Hematopoietic multipotent progenitor cell treated with erythropoietin and hydrocortisone succinate and interleukin-3 and kit ligand, for 8 days (in vitro differentiated cells): ENCODE measurements around the gene KRT5.

Experiments used
- DNase-seq: peaks from one replicate; pipeline ENCODE4 v3.0.0-alpha.2; 2015

The KRT5 gene

GRCh38 chr12:52519826-52520662 lies at the start of gene KRT5:
Gene KRT5 (minus strand): TSS chr12:52520394. CDS start chr12:52520296, 98 bp downstream.
- DNase-seq, result no peak

DNA sequence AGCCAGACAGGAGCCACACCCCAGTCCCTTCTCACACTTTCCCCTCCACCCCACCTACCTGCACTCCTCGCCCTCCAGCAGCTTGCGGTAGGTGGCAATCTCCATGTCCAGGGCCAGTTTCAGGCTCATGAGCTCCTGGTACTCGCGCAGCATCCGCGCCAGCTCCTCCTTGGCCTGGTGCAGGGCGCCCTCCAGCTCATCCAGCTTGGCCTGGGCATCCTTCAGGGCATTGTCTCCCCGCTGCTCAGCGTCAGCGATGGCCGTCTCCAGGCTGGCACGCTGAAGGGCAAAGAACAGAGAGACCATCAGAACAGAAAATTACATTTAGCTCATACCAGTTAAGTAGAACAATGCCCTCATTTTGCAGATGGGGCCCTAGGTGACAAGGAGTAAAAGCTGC lies 47.9 kb upstream of the KRT5 start:
- no peak for DNase-seq

- peak; percentile 29 for DNase-seq
Measured at GRCh38 chr12:52566847-52567291, 46.7 kb upstream of the KRT5 start.

GRCh38 chr12:52564582-52564981 lies 44.4 kb upstream of the KRT5 start:
- DNase-seq, result no peak

DNA sequence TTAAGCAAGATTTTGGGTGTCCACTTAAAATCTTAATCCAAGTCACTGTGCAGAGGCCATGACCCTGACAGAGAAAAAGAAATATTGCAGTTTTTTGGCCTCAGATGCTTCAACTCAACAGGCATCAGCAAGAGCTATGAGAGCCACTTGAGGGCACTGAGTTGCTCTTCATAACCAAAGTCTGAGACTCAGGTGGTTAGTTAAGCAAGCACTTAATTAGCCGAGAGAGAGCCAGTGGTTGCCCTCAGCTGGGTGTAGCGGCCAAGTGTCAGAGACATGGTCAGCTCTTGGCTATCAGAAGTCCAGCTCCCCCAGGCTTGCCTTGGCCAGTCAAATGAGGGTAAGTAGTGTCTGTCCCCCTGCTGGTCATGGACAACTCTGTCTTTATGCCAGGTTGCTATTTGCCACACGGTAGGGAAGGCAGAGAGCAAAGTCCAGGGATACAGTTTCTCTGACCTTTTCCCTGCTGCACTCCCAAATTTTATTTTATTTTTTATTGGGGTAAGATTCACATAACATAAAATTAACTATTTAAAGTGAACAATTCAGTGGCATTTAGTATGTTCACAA lies 41.8 kb upstream of the KRT5 start:
- DNase-seq, result no peak

- no peak for DNase-seq
Measured at GRCh38 chr12:52559979-52560378, 39.8 kb upstream of the KRT5 start.

DNA sequence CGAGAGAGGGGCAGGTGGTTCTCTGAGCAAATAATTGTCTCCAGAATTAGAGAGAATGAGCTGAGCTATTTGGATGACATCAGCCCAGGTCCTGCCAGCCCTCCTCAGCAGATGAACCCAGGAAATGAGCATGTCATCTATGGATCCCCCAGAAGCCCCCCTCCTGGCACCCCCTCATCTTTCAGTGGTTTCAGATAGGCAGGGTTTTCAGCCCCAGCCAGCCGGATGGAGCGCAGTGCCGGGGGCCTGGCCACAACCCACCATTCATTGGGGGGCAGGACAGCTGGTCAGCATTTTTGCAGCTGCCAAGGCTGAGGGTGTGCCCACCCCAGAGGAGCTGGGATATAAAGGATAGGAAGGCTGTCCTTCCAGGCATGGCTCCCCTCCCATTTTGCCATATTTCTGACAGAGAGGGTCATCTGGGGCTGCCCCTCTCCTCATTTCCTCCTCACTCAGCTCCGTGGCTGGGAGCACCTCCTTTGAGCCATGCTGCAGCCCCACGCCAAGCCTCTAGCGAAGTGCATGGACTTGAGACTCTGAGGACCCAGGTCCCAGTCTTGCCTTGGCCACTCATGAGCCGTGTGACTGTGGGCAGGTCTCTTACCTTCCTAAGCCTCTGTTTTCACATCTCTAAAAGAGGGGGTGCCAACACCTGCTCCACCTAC lies 38.7 kb upstream of the KRT5 start:
- no peak for DNase-seq

- no peak for DNase-seq
Measured at GRCh38 chr12:52557476-52557875, 37.3 kb upstream of the KRT5 start.

DNA sequence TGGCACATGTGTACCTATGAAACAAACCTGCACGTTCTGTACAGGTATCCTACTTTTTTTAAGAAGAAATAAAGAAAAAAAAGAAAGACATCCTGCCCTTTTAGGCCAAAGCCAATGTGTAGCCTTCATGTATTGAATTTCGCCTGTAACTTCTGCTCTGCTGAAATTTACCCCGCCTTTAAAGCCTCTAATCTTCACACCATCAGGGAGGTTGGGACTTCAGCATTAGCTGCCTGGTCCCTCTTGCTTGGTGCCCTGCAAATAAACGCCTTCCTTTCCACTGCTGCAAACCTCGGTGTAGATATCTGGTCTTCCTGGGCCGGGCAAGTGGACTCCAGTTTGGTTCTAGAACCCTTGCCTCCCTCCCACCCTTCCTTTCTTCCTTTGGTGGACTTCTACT lies 35.4 kb upstream of the KRT5 start:
- DNase-seq, result no peak

DNA sequence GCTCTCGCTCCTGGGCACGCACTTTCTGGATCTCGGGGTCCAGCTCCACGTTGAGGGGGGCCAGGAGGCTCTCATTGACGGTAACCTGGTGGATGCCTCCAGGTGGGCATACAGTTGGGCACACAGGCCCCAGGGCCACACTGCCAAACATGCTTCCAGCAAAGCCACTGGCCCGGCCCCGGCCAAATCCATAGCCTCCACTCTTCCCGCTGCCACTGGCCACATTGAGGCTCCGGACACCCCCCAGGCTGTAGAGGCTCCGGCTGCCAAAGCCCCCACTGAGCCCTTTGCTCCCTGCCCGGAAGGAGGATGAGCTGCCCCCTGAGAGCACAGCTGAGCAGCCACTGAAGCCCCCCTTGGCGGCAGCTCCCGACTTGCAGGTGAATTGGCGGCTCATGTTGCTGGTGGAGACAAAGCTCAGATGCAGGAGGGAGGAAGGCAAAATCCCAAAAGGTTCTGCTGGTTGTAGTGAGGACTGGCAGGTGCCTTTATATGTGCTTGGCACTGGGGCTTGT lies 32.5 kb upstream of the KRT5 start, which contains the start of gene KRT71:
Gene KRT71, minus strand, starts transcription at position 465 of the 515 bp plus-strand sequence. Its CDS starts 68 bp downstream, at position 397.
- no peak for DNase-seq

DNA sequence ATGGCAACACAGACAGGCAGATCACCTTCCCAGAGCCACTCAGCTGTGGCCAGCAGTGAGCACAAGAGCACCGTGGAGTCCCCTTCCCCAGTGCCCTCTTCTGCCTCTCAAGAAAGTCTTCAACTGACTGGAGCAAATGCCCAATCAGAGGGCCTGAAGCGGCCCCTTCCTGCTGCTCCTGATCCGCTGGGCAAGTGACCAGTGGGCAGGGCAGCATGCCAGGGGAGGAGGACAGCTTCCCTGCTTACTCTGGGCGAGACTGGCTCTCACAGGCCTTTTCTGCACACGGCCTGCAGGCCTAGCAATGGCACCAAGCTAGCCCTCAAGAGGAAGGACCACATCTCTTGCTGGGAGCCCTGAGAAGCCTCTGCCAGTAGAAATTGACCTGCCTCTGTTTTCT lies 31.9 kb upstream of the KRT5 start:
- DNase-seq, result no peak

- no peak for DNase-seq
Measured at GRCh38 chr12:52551216-52551865, 31.1 kb upstream of the KRT5 start.

DNA sequence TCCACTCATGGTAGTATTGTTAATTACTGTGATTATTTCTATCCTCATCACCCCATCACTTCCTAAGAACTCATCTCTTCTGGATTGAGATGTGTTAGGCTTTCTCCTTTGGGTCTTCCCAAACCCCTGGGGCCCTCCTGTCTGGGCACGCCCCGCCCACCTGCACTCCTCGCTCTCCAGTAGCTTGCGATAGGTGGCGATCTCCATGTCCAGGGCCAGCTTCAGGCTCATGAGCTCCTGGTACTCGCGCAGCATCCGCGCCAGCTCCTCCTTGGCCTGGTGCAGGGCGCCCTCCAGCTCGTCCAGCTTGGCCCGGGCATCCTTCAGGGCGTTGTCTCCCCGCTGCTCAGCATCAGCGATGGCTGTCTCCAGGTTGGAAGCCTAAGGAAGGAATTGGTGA lies 25.9 kb upstream of the KRT5 start:
- DNase-seq, result no peak

DNA sequence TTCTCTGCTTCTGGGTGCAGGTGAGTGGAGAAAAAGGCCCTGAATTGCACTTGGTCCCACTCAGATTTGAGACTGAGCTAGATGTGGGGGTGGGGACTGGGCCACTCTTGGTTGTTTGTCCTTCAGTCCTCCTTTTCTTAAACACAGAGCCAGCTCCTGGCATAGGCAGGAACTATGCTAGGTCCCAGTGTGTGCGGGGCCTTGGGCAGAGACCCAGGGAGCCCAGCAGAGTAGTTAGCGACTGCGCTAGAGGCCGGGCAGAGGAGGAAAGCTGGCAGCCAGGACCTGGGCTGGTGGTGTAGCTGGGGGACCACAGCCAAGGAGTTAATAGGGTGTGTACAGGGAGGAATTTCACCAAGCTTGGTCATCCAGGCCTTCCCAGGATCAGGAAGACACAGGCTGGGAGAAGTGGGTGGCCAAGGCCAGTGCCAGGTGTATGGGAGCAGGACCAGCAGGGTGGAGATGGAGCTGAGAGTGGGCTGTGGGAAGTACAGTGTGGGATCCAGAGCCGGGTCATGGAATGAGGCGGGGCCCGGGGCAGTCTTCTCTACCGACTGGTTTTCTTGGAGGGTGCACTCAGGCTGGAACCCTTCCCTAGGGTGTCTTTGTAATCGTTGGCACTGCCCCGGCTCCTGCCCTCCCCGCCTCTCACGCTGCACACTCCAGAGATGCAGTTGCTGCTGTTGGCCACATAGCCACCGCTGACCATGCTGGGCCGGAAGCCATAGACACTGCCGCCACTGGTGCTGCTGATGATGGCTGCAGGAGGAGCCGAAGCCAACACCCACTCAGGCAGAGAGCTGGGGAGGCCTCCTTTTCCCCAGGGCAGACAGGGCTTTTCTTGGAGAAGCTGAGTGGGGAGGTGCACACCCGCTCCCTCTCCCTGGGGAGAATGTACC lies 24.0 kb upstream of the KRT5 start:
- DNase-seq, result no peak

GRCh38 chr12:52542785-52543318 lies 22.7 kb upstream of the KRT5 start:
- DNase-seq, result no peak

DNA sequence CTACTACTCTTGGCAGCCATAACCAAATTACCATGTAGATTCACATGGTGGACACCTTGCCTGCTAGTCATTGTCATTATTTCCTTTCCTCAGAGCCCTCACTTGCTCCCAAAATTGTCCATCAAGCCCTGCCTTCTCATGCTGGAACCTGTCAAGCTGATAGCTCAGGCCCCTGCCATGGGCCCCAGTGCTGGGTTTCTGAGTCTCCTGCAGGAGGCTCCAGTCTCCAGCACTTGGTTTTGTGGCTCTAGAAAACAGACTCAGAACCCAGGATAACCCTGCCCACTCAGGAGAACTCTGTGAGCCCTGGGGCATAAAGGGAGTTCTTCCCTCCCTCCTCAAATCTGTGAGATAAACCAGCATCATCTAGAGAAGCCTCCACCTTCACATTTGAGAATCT lies 22.0 kb upstream of the KRT5 start:
- peak; percentile 2 for DNase-seq

GRCh38 chr12:52541709-52542108 lies 21.5 kb upstream of the KRT5 start:
- no peak for DNase-seq

- no peak for DNase-seq
Measured at GRCh38 chr12:52540531-52540930, 20.3 kb upstream of the KRT5 start.

DNA sequence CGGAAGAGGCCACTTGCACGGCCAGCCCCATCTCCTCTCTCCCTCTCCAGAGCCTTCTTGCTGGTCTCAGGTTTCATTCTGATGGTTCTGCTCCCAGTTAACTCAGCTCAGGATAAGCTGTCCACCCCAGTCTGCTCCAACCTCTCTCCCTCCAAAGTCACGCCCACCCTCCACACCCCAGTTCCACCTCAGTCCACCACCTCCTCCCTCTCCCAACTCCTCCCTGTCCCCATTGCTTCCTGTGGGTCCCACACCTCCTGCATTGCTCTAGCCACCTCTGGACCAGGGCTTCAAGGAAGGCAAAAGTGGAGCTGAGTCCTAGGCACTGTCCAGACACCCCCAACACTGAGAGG lies 19.6 kb upstream of the KRT5 start:
- no peak for DNase-seq

DNA sequence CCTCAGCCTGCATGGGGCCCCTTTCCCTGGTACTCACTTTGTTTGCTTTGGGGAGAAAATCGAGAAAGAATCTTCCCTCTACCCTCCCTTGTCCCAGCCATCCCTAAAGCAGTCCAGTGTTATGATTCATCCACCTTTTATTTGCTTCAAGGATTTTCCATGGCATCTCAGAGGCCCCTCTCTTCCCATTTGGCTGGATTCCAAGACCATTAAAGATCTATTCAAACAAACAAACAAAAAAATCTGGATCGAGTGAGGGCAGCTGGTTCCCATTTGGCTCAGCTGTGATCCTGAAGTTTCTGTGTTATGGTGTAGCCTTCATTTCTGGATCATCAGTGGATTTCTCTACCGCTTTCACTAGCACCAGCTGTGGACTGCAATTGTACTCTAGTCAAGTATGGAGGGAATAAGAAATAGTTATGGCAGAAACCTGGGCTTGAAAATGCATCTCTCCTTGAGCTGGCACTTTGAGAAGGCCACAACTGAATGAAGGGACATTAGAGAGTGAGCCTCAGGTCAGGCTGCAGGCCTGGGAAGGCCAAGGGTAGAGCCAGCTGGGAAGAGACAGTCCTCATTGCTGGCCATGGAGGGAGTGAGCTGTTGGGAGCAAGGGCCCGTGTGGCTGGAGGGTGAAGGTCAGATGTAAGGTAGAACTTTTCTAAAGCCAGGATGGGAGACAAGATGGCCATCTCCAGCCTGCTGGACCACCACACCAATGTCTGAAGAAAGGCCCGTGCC lies 19.1 kb upstream of the KRT5 start:
- DNase-seq, result no peak

DNA sequence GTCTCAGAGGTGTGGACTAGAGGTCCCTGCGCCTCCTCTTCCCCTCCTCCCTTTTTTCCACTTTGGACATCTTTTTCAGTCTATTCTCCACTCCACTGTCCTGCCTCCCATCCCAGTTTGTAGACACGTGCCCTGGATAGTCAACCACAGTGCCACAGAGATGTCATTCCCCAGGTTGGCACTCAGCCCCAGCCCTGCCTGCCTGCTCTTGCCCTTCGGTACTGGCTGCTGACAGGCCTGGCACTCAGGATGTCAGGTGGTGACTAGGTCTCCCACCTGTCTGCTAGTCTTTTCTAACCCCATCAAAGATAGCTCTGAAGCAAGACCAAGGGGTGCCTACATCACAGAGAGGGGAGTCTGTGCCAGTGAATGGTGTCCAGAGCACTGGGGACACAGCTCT lies 16.9 kb upstream of the KRT5 start:
- DNase-seq, result no peak
